Measurements from ENCODE around the gene AOPEP.

AOPEP gene

GRCh38 chr9:94900222-94901018, 173.9 kb downstream of the AOPEP start:
- Histone ChIP-seq H3K27me3 (ENCODE audit: insufficient read depth, low read length) (no peaks in the 10 kb centered on the region), H3K9ac (ENCODE audit: low read depth, low read length) (no peak overlapping the region), H3K4me1 (ENCODE audit: insufficient read depth, low read length) (peaks cover 5% of the 10 kb centered on the region; the same call in 1 of the 2 replicates), H3K36me3 (ENCODE audit: insufficient read depth, low read depth, low read length) (no peaks in the 10 kb centered on the region), H3K9me3 (ENCODE audit: insufficient read depth, low read depth, low read length) (no peaks in the 10 kb centered on the region), H3K4me3 (ENCODE audit: low read length) (no peak overlapping the region), H3K27ac (ENCODE audit: low read length) (no peak overlapping the region)

GRCh38 chr9:94901019-94901363, 174.5 kb downstream of the AOPEP start:
- Histone ChIP-seq H3K4me3 (ENCODE audit: low read length) (no peak overlapping the region), H3K9me3 (ENCODE audit: insufficient read depth, low read depth, low read length) (no peaks in the 10 kb centered on the region), H3K9ac (ENCODE audit: low read depth, low read length) (no peak overlapping the region), H3K36me3 (ENCODE audit: insufficient read depth, low read depth, low read length) (no peaks in the 10 kb centered on the region), H3K27me3 (ENCODE audit: insufficient read depth, low read length) (no peaks in the 10 kb centered on the region), H3K4me1 (ENCODE audit: insufficient read depth, low read length) (peaks cover 5% of the 10 kb centered on the region; the same call in 1 of the 2 replicates), H3K27ac (ENCODE audit: low read length) (no peak overlapping the region)

GRCh38 chr9:94903961-94904421, 177.5 kb downstream of the AOPEP start:
- Histone ChIP-seq H3K27me3 (ENCODE audit: insufficient read depth, low read length) (no peaks in the 10 kb centered on the region), H3K36me3 (ENCODE audit: insufficient read depth, low read depth, low read length) (no peaks in the 10 kb centered on the region), H3K9me3 (ENCODE audit: insufficient read depth, low read depth, low read length) (no peaks in the 10 kb centered on the region), H3K4me1 (ENCODE audit: insufficient read depth, low read length) (peaks cover 8% of the 10 kb centered on the region; the same call in 1 of the 2 replicates), H3K9ac (ENCODE audit: low read depth, low read length) (no peak overlapping the region), H3K4me3 (ENCODE audit: low read length) (no peak overlapping the region), H3K27ac (ENCODE audit: low read length) (no peak overlapping the region)

- Histone ChIP-seq H3K4me1 (ENCODE audit: insufficient read depth, low read length) (peaks cover 8% of the 10 kb centered on the region; the same call in 1 of the 2 replicates), H3K9ac (ENCODE audit: low read depth, low read length) (no peak overlapping the region), H3K36me3 (ENCODE audit: insufficient read depth, low read depth, low read length) (no peaks in the 10 kb centered on the region), H3K9me3 (ENCODE audit: insufficient read depth, low read depth, low read length) (no peaks in the 10 kb centered on the region), H3K27ac (ENCODE audit: low read length) (no peak overlapping the region), H3K4me3 (ENCODE audit: low read length) (no peak overlapping the region), H3K27me3 (ENCODE audit: insufficient read depth, low read length) (no peaks in the 10 kb centered on the region)
Observed at GRCh38 chr9:94904806-94905205, 178.3 kb downstream of the AOPEP start.

- Histone ChIP-seq H3K4me3 (ENCODE audit: low read length) (no peak overlapping the region), H3K27ac (ENCODE audit: low read length) (no peak overlapping the region), H3K36me3 (ENCODE audit: insufficient read depth, low read depth, low read length) (no peaks in the 10 kb centered on the region), H3K9me3 (ENCODE audit: insufficient read depth, low read depth, low read length) (no peaks in the 10 kb centered on the region), H3K4me1 (ENCODE audit: insufficient read depth, low read length) (peaks cover 8% of the 10 kb centered on the region; the same call in 1 of the 2 replicates), H3K27me3 (ENCODE audit: insufficient read depth, low read length) (no peaks in the 10 kb centered on the region), H3K9ac (ENCODE audit: low read depth, low read length) (no peak overlapping the region)
Observed at GRCh38 chr9:94905606-94906005, 179.1 kb downstream of the AOPEP start.

GRCh38 chr9:94906181-94906580, 179.7 kb downstream of the AOPEP start:
- no peaks in the 10 kb centered on the region for H3K36me3 ChIP-seq (ENCODE audit: insufficient read depth, low read depth, low read length)
- H3K27ac ChIP-seq (ENCODE audit: low read length): no peak overlapping the region
- no peak overlapping the region for H3K4me3 ChIP-seq (ENCODE audit: low read length)
- H3K9me3 ChIP-seq (ENCODE audit: insufficient read depth, low read depth, low read length): no peaks in the 10 kb centered on the region
- H3K27me3 ChIP-seq (ENCODE audit: insufficient read depth, low read length): no peaks in the 10 kb centered on the region
- H3K9ac ChIP-seq (ENCODE audit: low read depth, low read length): no peak overlapping the region
- H3K4me1 ChIP-seq (ENCODE audit: insufficient read depth, low read length): peaks cover 8% of the 10 kb centered on the region; the same call in 1 of the 2 replicates

GRCh38 chr9:94906713-94907112, 180.2 kb downstream of the AOPEP start:
- no peaks in the 10 kb centered on the region for H3K27me3 ChIP-seq (ENCODE audit: insufficient read depth, low read length)
- H3K27ac ChIP-seq (ENCODE audit: low read length): no peak overlapping the region
- no peaks in the 10 kb centered on the region for H3K36me3 ChIP-seq (ENCODE audit: insufficient read depth, low read depth, low read length)
- no peak overlapping the region for H3K9ac ChIP-seq (ENCODE audit: low read depth, low read length)
- no peak overlapping the region for H3K4me3 ChIP-seq (ENCODE audit: low read length)
- peaks cover 8% of the 10 kb centered on the region; the same call in 1 of the 2 replicates for H3K4me1 ChIP-seq (ENCODE audit: insufficient read depth, low read length)
- H3K9me3 ChIP-seq (ENCODE audit: insufficient read depth, low read depth, low read length): no peaks in the 10 kb centered on the region

- H3K4me3 ChIP-seq (ENCODE audit: low read length): no peak overlapping the region
- no peaks in the 10 kb centered on the region for H3K9me3 ChIP-seq (ENCODE audit: insufficient read depth, low read depth, low read length)
- no peaks in the 10 kb centered on the region for H3K27me3 ChIP-seq (ENCODE audit: insufficient read depth, low read length)
- H3K36me3 ChIP-seq (ENCODE audit: insufficient read depth, low read depth, low read length): no peaks in the 10 kb centered on the region
- peaks cover 7% of the 10 kb centered on the region for H3K4me1 ChIP-seq (ENCODE audit: insufficient read depth, low read length)
- H3K27ac ChIP-seq (ENCODE audit: low read length): no peak overlapping the region
- H3K9ac ChIP-seq (ENCODE audit: low read depth, low read length): no peak overlapping the region
Observed at GRCh38 chr9:94907264-94907936, 180.9 kb downstream of the AOPEP start.

- H3K36me3 ChIP-seq (ENCODE audit: insufficient read depth, low read depth, low read length): no peaks in the 10 kb centered on the region
- H3K27ac ChIP-seq (ENCODE audit: low read length): no peak overlapping the region
- H3K4me1 ChIP-seq (ENCODE audit: insufficient read depth, low read length): peaks cover 14% of the 10 kb centered on the region
- H3K9ac ChIP-seq (ENCODE audit: low read depth, low read length): no peak overlapping the region
- H3K9me3 ChIP-seq (ENCODE audit: insufficient read depth, low read depth, low read length): no peaks in the 10 kb centered on the region
- no peaks in the 10 kb centered on the region for H3K27me3 ChIP-seq (ENCODE audit: insufficient read depth, low read length)
- no peak overlapping the region for H3K4me3 ChIP-seq (ENCODE audit: low read length)
Observed at GRCh38 chr9:94908011-94908563, 181.6 kb downstream of the AOPEP start.

GRCh38 chr9:94908583-94909249, 182.2 kb downstream of the AOPEP start:
- Histone ChIP-seq H3K4me1 (ENCODE audit: insufficient read depth, low read length) (peaks cover 20% of the 10 kb centered on the region), H3K27me3 (ENCODE audit: insufficient read depth, low read length) (no peaks in the 10 kb centered on the region), H3K4me3 (ENCODE audit: low read length) (no peak overlapping the region), H3K9ac (ENCODE audit: low read depth, low read length) (no peak overlapping the region), H3K9me3 (ENCODE audit: insufficient read depth, low read depth, low read length) (no peaks in the 10 kb centered on the region), H3K36me3 (ENCODE audit: insufficient read depth, low read depth, low read length) (no peaks in the 10 kb centered on the region), H3K27ac (ENCODE audit: low read length) (no peak overlapping the region)

GRCh38 chr9:94909250-94909894, 182.9 kb downstream of the AOPEP start:
- Histone ChIP-seq H3K4me3 (ENCODE audit: low read length) (no peak overlapping the region), H3K27ac (ENCODE audit: low read length) (no peak overlapping the region), H3K4me1 (ENCODE audit: insufficient read depth, low read length) (peaks cover 26% of the 10 kb centered on the region)

More at GRCh38 chr9:94909250-94909894, 182.9 kb downstream of the AOPEP start:
- H3K27me3 ChIP-seq (ENCODE audit: insufficient read depth, low read length): no peaks in the 10 kb centered on the region
- no peak overlapping the region for H3K9ac ChIP-seq (ENCODE audit: low read depth, low read length)
- no peaks in the 10 kb centered on the region for H3K9me3 ChIP-seq (ENCODE audit: insufficient read depth, low read depth, low read length)
- no peaks in the 10 kb centered on the region for H3K36me3 ChIP-seq (ENCODE audit: insufficient read depth, low read depth, low read length)

Measured in iPS-20b (cell line).